Activated naive CD4-positive, alpha-beta T cell treated with anti-CD3 and anti-CD28 coated beads for 36 hours (primary cell): ENCODE data around the gene B3GALNT2. TPM values are rescaled to one million over a fixed set of nuclear protein-coding genes. Genes with fewer than 3 reads are reported as not detected.
"Not testable (repeated sequence)": the region's sequence is repeated elsewhere in the genome, so short reads cannot be mapped to it uniquely, and the experiment has no call there.

Source experiments
- CTCF ChIA-PET: fragments of 350-600 bp; sonication (Branson Sonifier 250); formaldehyde crosslinking; loops from one replicate; lab custom pipeline; 2021; ENCODE audit warnings: antibody characterized with exemption; lab: Charles Lee
- DNase-seq: peaks from one replicate; pipeline ENCODE4 v3.0.0-alpha.2; 2020
- H3K27ac Mint-ChIP-seq: one replicate; pipeline ENCODE4 v1.8.0; 2021; ENCODE audit warnings: mild to moderate bottlenecking, mixed read lengths
- H3K27me3 Mint-ChIP-seq: one replicate; pipeline ENCODE4 v1.8.0; 2021; ENCODE audit warnings: low read depth, mixed read lengths
- H3K36me3 Mint-ChIP-seq: one replicate; pipeline ENCODE4 v1.8.0; 2021; ENCODE audit warnings: low read depth, mixed read lengths
- H3K4me1 Mint-ChIP-seq: one replicate; pipeline ENCODE4 v1.8.0; 2021; ENCODE audit warnings: low read depth, mixed read lengths
- H3K4me3 Mint-ChIP-seq: one replicate; pipeline ENCODE4 v1.8.0; 2021; ENCODE audit warnings: mild to moderate bottlenecking, moderate library complexity, mixed read lengths
- H3K9me3 Mint-ChIP-seq: one replicate; pipeline ENCODE4 v1.8.0; 2021; ENCODE audit warnings: mixed read lengths
- intact Hi-C: fragments of 100-400 bp; cut with micrococcal nuclease; formaldehyde crosslinking; loops from one replicate; pipeline ENCODE4 v1.15.1; 2023
- total RNA-seq, 2 experiments: library from RNA; stranded (reverse); gene quantifications; one replicate each; pipeline ENCODE4 v1.2.3, GENCODE V29; 2021

B3GALNT2 gene
- total RNA-seq, 2 experiments from 2014 or later = 8.9 to 9.6 TPM

DNA sequence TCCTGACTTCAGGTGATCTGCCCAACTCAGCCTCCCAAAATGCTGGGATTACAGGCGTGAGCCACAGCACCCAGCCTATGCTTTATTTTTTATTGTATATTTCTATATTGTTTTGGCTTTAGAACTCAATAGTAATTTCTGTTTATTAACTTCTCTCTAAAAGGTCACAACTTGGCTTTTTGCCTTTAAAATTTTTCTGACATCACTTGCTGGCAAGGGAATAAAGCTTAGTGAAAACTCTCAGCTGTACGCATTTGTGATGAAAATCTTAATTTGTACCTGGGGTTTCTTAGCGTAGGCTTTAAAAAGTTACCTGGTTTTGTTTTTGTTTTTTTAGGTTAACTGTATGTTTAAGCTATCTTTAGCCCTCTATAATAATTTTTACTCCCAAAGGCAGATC is 36.2 kb downstream of the B3GALNT2 start:
- Mint-ChIP-seq H3K27ac (no peak overlapping the region), H3K27me3 (no peaks in the 10 kb centered on the region), H3K4me1 (no peaks in the 10 kb centered on the region), H3K4me3 (no peak overlapping the region), H3K36me3 (peaks cover 3% of the 10 kb centered on the region), H3K9me3 (no peaks in the 10 kb centered on the region)
- CTCF ChIA-PET = no interaction called here
- intact Hi-C loops = no loop called here
- DNase-seq = no peak

DNA sequence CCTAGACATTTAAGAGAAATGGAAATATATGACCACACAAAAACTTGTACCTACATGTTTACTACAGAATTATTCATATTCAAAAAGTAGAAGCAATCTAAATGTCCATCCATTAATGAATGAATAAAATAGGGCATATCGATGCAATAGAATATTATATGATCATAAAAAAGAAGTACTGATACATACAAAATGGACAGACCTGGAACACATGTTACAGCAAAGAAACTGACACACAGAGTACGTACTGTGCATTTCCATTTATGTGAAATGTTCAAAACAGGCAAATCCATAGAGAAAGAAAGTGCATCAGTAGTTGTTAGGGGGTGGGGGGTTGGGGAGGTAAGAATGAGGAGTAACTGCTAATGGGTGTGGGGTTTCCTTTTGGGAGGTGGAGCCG is 39.2 kb downstream of the B3GALNT2 start:
- peaks cover 16% of the 10 kb centered on the region for H3K4me1 Mint-ChIP-seq
- CTCF ChIA-PET = no interaction called here
- H3K27ac Mint-ChIP-seq = no peak overlapping the region
- no peak for DNase-seq
- H3K36me3 Mint-ChIP-seq = peaks cover 3% of the 10 kb centered on the region
- intact Hi-C loops = no loop called here
- H3K9me3 Mint-ChIP-seq = no peaks in the 10 kb centered on the region
- no peaks in the 10 kb centered on the region for H3K27me3 Mint-ChIP-seq
- H3K4me3 Mint-ChIP-seq = no peak overlapping the region

DNA sequence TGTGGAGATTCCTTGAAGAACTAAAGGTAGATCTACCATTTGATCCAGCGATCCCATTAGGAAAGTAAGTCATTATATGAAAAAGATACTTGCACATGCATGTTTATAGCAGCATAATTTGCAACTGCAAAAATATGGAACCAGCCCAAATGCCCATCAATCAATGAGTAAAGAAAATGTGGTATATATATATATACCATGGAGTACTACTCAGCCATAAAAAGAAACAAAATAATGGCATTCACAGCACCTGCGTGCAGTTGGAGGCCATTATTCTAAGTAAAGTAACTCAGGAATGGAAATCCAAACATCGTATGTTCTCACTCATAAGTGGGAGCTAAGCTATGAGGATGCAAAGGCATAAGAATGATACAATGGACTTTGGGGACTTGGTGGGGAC is 41.4 kb downstream of the B3GALNT2 start:
- intact Hi-C loops, H3K4me3 Mint-ChIP-seq, H3K9me3 Mint-ChIP-seq, H3K36me3 Mint-ChIP-seq, H3K27me3 Mint-ChIP-seq, CTCF ChIA-PET, DNase-seq, H3K27ac Mint-ChIP-seq: not testable (repeated sequence)
- H3K4me1 Mint-ChIP-seq = peaks cover 16% of the 10 kb centered on the region

DNA sequence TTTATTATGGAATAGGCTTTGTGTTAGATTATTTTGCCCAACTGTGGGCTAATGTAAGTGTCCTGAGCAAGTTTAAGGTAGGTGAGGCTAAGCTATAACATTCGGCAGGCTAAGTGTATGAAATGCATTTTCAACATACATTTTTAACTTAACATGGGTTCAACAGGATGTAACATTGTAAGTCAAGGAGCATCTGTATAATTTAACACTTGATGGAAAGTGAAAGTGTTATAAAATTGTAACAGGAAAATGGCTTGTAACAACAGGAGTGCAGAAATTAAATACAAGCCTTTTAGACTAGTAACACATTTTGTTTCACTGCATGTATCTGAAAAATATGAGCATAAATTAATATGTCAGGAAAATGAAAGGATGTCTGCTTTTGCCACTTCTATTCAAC is 42.3 kb downstream of the B3GALNT2 start:
- Mint-ChIP-seq H3K4me3 (no peak overlapping the region), H3K27me3 (no peaks in the 10 kb centered on the region), H3K9me3 (no peaks in the 10 kb centered on the region), H3K27ac (no peak overlapping the region), H3K36me3 (peaks cover 2% of the 10 kb centered on the region), H3K4me1 (peaks cover 16% of the 10 kb centered on the region)
- CTCF ChIA-PET = interaction anchor here (0.6 kb wide), 1 partner anchor 295 kb away, joined by 3 read pairs; no protein-coding TSS in a partner anchor
- intact Hi-C loops = no loop called here
- DNase-seq = no peak

DNA sequence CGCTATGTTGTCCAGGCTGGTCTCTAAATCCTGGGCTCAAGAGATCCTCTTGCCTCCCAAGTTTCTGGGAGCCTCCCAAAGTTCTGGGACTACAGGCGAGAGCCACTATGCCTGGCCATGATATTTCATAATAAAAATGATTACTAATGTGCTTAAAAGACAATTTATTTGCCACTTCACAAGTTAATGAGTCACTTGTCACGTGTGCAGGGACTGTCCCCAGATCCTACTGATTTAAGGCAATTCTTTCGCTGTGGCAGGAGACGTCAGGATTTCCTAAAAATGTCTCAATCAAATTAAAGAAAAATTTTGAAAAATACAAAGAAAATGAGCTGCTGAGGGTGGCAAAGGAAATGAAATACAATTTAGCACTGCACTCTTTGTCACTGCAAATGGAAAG is 43.5 kb downstream of the B3GALNT2 start:
- Mint-ChIP-seq H3K27me3 (no peaks in the 10 kb centered on the region), H3K4me1 (peaks cover 16% of the 10 kb centered on the region), H3K9me3 (no peaks in the 10 kb centered on the region), H3K27ac (no peak overlapping the region), H3K4me3 (no peak overlapping the region), H3K36me3 (peaks cover 2% of the 10 kb centered on the region)
- CTCF ChIA-PET = interaction anchor here (0.6 to 1.1 kb wide), 2 partner anchors 43 to 218 kb away, joined by 3 to 4 read pairs; partner anchors contain the start of gene B3GALNT2
- intact Hi-C loops = no loop called here
- DNase-seq = no peak

DNA sequence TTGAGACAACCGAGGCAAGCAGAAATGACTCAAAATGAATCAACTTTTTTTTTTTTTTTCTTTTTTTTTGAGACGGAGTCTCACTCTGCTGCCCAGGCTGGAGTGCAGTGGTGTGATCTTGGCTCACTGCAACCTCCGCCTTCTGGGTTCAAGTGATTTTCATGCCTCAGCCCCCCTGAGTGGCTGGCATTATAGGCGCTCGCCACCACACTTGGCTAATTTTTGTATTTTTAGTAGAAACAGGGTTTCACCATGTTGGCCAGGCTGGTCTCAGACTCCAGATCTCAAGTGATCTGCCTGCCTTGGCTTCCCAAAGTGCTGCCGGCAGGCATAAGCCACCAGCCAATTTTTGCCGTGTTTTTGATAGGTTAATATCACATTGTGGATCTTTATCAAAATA is 46.4 kb downstream of the B3GALNT2 start:
- H3K27me3 Mint-ChIP-seq, H3K9me3 Mint-ChIP-seq, H3K27ac Mint-ChIP-seq, CTCF ChIA-PET, DNase-seq, intact Hi-C loops, H3K36me3 Mint-ChIP-seq, H3K4me3 Mint-ChIP-seq: not testable (repeated sequence)
- H3K4me1 Mint-ChIP-seq = peaks cover 16% of the 10 kb centered on the region

DNA sequence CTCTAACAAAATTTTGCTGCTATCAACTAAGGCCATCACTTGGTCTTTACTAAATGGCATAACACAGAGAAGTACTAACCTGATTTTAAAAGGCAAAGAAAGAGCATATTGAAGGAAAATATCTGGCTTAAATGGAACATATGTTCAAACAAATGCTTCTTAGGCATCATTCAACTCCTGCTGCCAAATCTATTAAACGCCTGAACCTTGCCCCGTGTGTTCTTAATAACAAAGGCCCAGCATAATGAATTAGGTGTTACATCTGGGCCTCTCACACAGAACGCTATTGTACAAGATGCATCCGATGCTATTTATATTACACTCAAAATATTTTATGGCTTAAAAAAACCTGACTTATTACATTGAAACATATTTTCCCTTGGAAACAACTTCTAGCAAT is 48.4 kb downstream of the B3GALNT2 start:
- Mint-ChIP-seq H3K4me1 (peaks cover 4% of the 10 kb centered on the region), H3K27ac (no peak overlapping the region)
- CTCF ChIA-PET = no interaction called here

DNA sequence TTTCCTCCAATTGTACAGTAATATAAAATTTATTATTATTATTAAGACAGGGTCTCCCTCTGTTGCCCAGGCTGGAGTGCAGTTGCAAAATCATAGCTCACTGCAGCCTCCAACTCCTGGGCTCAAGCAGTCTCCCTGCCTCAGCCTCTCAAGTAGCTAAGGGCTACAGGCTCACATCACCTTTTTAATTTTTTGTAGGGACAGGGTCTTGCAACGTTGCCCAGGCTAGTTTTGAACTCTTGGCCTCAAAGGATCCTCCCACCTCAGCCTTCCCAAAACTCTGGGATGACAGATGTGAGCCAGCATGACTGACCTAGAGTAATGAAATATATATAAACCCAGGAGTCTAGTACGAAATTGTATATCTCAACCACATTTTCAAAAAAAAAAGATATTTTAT is 49.2 kb downstream of the B3GALNT2 start:
- no peaks in the 10 kb centered on the region for H3K36me3 Mint-ChIP-seq
- CTCF ChIA-PET = interaction anchor here (0.6 kb wide), 1 partner anchor 62 kb away, joined by 3 read pairs; no protein-coding TSS in a partner anchor
- no peak for DNase-seq
- H3K27me3 Mint-ChIP-seq = no peaks in the 10 kb centered on the region
- no peaks in the 10 kb centered on the region for H3K4me1 Mint-ChIP-seq
- no peaks in the 10 kb centered on the region for H3K9me3 Mint-ChIP-seq
- no peak overlapping the region for H3K4me3 Mint-ChIP-seq
- intact Hi-C loops = no loop called here
- H3K27ac Mint-ChIP-seq = no peak overlapping the region

More for the DNA sequence above, 48.4 kb downstream of the B3GALNT2 start:
- Mint-ChIP-seq H3K9me3 (no peaks in the 10 kb centered on the region), H3K4me3 (no peak overlapping the region), H3K36me3 (no peaks in the 10 kb centered on the region), H3K27me3 (no peaks in the 10 kb centered on the region)
- intact Hi-C loops = no loop called here
- DNase-seq = no peak

DNA sequence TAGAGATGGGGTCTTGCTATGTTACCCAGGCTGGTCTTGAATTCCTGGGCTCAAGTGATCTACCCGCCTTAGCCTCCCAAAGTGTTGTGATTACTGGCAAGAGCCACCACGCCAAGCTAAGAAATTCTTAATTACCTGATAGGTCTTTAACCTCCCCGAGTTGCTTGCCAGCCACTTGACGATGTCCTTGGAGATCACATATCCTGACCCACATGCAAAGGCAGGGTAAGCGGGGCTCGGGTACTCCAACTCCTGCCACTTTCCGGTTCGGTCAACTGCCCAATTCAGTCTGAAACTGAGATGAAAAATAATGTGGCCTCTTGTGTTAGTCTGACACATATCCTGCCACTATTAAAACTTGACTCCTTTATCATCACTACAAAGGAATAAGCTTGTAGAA is 50.2 kb downstream of the B3GALNT2 start:
- DNase-seq = no peak
- intact Hi-C loops = no loop called here
- Mint-ChIP-seq H3K27me3 (no peaks in the 10 kb centered on the region), H3K27ac (no peak overlapping the region), H3K4me1 (no peaks in the 10 kb centered on the region), H3K9me3 (no peaks in the 10 kb centered on the region), H3K4me3 (no peak overlapping the region), H3K36me3 (peaks cover 3% of the 10 kb centered on the region)
- CTCF ChIA-PET = interaction anchor here (0.6 to 0.9 kb wide), 2 partner anchors 9 to 329 kb away, joined by 3 read pairs; no protein-coding TSS in a partner anchor

DNA sequence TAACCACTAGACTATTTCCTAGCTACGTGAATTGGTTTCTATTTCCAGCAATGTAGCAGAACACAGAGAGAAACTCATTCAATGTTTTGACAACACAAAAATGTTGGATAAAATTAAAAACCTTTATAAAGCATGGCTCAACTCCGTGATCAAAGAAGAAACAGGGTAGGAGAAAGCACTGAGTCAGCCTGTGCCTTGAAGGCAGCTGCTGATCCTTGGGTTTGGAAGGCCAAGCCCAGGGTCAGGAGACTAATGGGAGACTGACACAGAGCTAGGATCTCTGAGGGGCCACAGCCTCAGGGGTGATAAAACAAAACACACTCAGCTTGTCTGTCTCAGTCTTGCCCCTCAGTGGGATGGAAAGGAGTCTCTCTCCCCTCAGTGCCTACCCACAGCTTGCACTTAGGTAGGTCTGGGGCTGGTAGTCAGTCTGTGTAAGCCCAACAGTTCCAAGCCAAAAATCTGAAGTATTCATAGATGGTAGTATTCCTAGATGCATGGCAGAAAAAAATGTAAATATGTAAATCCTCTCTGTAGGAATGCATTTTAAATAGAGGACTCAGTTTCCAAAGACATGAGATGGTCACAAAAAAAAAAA is 53.3 kb downstream of the B3GALNT2 start:
- Mint-ChIP-seq H3K4me1 (no peaks in the 10 kb centered on the region), H3K36me3 (peaks cover 3% of the 10 kb centered on the region), H3K4me3 (no peak overlapping the region), H3K27ac (no peak overlapping the region), H3K9me3 (no peaks in the 10 kb centered on the region), H3K27me3 (no peaks in the 10 kb centered on the region)
- CTCF ChIA-PET = no interaction called here
- no peak for DNase-seq
- intact Hi-C loops = no loop called here

DNA sequence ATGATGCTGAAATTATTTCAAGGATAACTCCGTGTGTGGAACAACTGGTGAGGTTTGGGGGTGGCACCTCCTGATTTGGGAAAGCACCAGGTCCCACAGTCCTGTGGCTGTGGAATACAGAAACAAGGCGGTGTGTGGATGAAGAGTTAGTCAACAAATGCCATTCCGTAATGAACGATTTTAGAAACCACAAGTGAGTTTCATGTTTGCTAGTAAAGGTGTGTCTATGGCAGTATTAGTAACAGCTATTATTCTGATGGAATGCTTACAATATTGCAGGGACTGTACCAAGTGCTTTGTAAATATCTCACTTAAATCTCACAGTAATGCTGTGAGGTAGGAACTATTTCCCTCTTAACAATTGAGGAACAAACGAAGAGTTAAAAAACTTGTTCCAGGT is 53.8 kb downstream of the B3GALNT2 start:
- H3K36me3 Mint-ChIP-seq = peaks cover 3% of the 10 kb centered on the region

DNA sequence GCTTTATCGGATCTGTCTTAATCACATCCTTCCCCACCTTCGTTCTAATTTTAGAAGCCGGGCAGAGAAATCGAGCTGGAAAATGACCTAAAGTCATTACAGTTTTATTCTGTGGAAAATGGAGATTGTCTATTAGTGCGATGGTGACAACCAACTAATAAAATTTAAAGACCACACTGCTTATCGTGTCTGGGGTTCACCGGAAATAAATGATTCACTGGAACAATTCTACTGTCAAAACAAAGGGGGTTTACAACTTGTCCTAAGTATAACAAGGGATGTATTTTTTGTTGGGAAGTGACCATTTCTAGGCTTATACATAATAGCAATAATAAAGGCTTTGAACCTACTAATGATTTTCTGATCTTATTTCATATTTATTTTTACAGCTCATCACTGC is 55.6 kb downstream of the B3GALNT2 start:
- no peaks in the 10 kb centered on the region for H3K27me3 Mint-ChIP-seq
- no peak overlapping the region for H3K27ac Mint-ChIP-seq
- CTCF ChIA-PET = no interaction called here
- H3K9me3 Mint-ChIP-seq = no peaks in the 10 kb centered on the region
- H3K4me3 Mint-ChIP-seq = no peak overlapping the region
- intact Hi-C loops = no loop called here
- no peaks in the 10 kb centered on the region for H3K4me1 Mint-ChIP-seq
- H3K36me3 Mint-ChIP-seq = peaks cover 5% of the 10 kb centered on the region
- DNase-seq = no peak

More for the DNA sequence above, 53.8 kb downstream of the B3GALNT2 start:
- CTCF ChIA-PET = no interaction called here
- no peak overlapping the region for H3K4me3 Mint-ChIP-seq
- no peak overlapping the region for H3K27ac Mint-ChIP-seq
- H3K27me3 Mint-ChIP-seq = no peaks in the 10 kb centered on the region
- intact Hi-C loops = no loop called here
- H3K4me1 Mint-ChIP-seq = no peaks in the 10 kb centered on the region
- H3K9me3 Mint-ChIP-seq = no peaks in the 10 kb centered on the region
- no peak for DNase-seq

DNA sequence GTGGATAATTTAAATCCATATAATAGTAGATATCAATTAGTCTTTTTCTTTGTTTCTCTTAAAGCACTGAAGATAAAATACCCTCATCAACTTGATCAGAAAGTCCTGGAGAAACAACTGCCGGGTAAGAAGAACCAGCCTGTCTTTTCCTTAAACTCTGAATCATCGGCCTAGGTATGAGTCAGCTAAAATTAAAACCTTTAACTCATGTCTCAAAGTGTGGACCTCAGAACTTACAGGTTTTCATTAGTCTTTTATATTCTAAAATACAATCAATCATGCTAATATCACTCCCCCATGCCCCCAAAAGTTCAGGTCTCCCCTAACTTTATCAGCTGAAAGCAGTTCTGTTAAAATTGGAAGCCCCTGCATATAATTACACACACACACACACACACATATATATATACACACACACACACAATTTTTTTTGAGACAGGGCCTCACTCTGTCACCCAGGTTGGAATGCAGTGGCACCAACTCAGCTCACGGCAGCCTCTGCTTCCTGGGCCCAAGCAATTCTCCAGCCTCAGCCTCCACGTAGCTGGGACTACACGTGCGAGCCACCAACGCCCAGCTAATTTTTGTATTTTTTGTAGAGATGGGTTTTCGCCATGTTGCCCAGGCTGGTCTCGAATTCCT is 61.3 kb downstream of the B3GALNT2 start:
- Mint-ChIP-seq H3K27me3 (no peaks in the 10 kb centered on the region), H3K9me3 (no peaks in the 10 kb centered on the region), H3K4me1 (peaks cover 3% of the 10 kb centered on the region), H3K27ac (peak overlapping the region; percentile 53), H3K4me3 (no peak overlapping the region), H3K36me3 (peaks cover 10% of the 10 kb centered on the region)
- intact Hi-C loops = no loop called here
- DNase-seq = no peak
- CTCF ChIA-PET = interaction anchor here (0.7 to 1.8 kb wide), 3 partner anchors 21 to 1078 kb away, joined by 3 read pairs; no protein-coding TSS in a partner anchor
